GM18519 (cell line): ENCODE results near the gene KCNK2.

Experiments
- ATAC-seq: cut with Tn5 transposase; IDR thresholded peaks from one replicate; pipeline ENCODE4 v1.9.1; 2021; ENCODE audit warnings: mild to moderate bottlenecking, moderate library complexity; ENCODE audit not compliant: unreplicated experiment, low FRiP score

Gene KCNK2

DNA sequence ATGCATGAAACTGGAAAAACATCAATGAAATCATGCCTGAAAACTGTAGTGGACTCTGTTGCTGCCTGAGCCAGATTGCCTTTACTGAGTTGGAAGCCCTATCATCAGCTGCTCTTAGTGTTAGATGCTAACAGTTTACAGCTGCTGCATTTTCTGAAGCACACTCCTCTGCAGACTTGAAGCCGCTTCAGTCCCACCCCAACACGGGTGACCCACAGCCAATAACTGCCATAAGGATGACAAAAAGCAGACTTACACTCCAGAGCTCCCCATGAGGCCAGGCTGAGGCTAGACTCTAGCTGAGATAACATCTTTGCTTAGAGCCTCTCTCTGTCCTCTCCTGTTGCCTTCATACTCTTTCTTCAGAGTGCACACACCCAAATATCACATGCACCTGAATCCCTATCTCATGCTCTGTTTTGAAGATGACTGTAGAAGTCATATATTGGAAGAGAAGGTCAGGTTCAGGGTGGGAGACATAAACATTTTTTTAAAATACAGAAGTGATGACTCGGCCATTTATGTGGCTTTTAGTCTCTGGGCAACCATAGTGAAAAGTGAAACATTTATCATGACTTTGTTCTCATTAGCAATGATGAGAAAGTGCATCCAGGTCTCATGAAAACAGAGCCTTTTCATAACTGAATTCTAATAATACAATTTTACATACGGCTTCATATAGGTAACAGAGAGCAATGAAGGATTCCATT lies 161.0 kb downstream of the KCNK2 start:
- ATAC-seq = no peak

DNA sequence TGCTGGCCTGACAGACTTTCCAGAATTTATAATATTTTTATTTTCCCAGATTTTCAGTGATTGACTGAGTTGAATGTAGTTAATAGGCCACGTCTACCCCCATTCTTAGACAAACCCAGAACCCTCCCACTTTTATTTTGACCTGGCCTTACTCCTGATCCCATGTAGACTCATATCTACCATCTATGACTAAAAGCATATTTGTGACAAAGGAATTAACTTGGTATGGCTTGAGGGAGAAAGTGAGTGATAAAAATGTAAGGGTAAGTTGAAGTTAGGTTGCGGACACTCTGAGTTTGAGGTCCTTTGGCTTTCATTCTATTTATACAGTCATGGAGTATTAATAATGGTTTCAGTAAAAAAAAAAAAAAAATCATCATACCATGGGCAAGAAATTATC lies 168.4 kb downstream of the KCNK2 start:
- no peak for ATAC-seq

DNA sequence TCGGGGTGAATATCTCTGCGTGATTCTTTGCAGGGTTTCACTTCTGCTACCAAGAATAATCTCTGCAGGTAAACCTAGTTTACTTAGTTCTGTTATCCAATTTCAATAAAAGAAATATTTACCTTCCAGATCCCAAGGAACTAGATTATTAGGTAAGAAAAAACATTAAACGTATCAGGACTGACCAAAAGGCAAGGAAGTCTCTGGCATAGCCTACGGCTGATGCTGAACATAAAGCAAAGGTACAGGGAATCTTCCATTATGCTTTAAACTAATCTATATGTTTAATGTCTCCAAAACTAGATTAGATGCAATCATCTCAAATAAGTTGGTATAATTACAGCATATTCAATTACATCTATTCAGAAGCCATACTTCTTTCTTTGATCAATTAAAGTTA lies 168.9 kb downstream of the KCNK2 start:
- ATAC-seq = no peak

GRCh38 chr1:215252164-215252563 lies 169.6 kb downstream of the KCNK2 start:
- no peak for ATAC-seq

- no peak for ATAC-seq
Observed at GRCh38 chr1:215256936-215257679, 174.6 kb downstream of the KCNK2 start.

GRCh38 chr1:215260711-215261110 lies 178.2 kb downstream of the KCNK2 start:
- ATAC-seq = no peak

DNA sequence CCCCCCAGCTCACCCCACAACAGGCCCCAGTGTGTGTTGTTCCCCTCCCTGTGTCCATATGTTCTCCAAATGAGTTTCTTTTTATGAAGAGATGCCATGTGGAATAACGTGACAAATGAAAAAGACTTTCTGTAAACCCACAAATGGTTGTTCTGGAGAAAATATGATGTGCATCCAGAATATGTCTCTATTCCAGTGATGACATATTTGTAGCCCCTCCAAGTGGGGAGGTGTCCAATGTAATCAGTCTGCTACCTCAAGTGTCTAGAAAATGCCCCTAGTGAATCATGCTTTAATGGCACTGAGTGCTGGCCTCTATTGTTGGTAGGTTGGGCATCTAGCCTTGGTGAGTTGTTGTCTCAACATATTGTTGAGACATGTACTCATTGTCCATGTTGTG lies 179.6 kb downstream of the KCNK2 start:
- ATAC-seq = no peak

DNA sequence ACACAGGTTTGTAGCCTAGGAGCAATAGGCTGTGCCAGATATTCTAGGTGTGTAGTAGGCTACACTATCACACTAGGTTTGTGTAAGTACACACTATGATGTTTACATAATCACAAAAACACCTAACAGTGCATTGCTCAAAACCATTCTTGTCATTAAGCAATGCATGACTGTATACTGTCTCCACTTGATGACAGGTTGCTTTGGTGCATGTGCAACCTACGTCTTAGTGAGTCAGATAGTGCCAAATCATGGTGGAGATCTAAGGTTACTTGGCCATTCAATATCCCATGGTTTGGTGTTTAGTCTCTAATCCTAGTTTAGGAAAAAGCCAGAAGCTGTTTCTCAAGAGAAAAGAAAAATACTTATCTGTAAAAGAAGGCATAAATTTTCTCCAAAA lies 181.1 kb downstream of the KCNK2 start:
- ATAC-seq = no peak

GRCh38 chr1:215264649-215265048 lies 182.1 kb downstream of the KCNK2 start:
- ATAC-seq = no peak

- ATAC-seq = no peak
Observed at GRCh38 chr1:215267495-215267894, 185.0 kb downstream of the KCNK2 start.

DNA sequence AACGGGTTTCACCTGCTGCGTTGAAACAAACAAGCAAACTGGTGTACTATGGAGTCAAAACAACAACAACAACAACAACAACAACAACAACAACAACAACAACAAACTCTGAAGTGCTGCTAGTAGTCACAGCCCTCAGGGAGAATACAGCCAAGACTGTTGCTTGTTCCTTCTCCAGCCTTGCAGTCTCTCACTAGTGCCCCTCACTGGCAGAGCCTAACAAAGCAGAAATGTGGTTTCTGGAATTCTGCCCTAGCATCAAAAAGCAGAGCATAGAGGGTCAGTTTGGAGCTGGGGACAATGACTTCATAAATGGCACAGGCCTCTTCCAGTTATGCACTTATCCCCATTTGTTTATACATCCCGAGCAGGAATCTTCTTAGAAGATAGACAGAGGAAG lies 187.4 kb downstream of the KCNK2 start:
- no peak for ATAC-seq

DNA sequence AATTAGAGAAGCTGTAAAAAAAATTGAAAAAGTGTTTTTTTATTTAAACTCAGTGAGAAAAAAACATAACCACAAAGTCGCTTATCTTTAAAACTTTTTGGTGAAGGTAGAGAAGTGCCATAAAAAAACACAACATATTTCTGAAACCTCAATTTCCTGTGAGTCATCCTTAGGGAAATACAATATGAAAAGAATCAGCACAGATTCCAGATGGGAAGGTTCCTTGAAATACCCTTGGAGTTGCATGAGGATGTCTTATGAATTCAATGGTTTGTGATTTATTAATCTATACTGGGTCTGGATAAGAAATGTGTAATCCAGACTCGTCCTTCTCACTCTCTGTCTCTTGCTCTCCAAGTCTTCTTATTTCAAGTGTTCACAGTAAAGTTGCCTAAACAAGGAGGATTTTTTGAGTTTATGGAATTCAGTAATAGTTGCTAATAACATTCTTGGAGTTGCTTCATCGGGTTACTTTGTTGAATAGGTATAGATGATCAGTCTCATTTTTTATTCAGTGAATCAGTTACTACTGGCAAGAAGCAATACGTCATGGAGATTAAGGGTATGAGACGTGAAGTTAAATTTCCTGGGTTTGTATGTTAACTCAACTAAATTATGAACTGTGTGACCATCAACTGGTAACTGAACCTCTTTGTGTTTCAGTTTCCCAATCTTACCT lies 191.4 kb downstream of the KCNK2 start:
- ATAC-seq = no peak

GRCh38 chr1:215276582-215276981 lies 194.0 kb downstream of the KCNK2 start:
- no peak for ATAC-seq

GRCh38 chr1:215277532-215277931 lies 195.0 kb downstream of the KCNK2 start:
- no peak for ATAC-seq

DNA sequence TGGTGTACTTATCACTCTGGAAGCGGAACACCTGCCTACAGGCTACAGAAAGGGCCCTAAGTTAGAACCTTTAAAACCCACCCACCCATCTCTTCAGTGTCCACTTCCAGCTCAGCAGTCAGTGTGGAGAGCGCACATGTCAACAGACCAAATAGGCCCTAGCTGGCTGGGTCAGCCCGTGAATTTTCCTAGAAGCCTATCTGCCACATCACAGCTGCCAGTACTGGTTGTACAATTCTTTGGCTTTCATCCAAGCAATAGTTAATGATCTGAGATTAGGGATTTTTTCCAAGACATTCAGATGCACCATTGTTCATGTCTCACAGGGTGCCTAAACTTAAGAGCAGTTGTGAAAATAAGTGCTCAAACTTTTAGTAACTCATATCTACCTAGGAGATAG lies 197.1 kb downstream of the KCNK2 start:
- no peak for ATAC-seq

DNA sequence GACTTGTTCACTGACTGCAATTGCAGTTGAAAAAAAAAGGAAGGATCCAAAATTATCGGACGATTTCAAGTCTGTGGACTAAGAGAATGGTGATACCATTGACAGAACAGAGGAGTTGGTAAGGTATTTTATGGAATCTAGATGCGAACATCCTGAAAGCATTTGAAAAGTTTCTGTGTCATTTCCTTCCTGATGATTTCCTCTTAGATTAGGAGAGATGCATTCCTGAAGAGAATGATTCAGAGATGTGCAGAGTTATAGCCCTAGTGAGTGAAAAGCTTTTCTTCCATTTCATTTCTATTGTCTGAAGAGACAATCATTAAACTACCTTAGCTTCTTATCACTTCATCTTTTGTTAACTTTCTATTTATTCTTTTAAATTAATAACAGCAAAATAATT lies 200.0 kb downstream of the KCNK2 start:
- no peak for ATAC-seq

DNA sequence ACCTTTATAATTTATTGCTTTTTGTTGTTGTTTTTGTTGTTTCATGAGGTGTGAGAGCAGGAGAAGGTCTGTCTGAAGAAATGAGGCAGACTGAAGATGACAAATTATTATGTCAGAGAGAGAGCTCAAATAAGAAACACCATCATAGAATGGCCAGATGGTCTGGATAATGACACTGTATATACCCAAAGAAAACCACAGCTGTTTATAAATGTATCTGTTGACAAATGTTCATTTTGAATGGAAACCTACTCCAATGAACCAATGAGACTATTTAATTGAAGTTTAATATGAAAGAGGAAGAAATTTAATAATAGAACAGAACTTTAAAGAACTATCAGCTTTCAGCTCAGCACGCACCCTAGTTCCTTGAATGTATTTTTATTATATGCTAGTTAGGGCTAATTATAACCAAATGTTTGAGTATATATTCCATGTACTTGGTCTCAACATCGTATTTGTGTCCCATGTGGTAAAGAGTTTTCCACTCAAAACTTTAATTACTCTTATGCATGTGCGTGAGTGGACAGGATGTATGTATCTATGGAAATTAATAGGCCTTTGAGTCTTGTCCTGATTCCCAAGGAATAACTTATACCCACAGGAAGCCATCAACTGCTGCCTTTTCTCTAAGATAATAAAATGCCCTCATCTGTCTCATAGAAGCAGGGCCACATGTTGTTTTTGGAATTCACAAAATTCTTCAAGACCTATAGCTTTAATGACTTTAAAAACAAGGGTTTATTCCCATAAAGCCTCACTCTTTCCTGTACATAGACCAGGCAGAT lies 202.7 kb downstream of the KCNK2 start:
- ATAC-seq = no peak
